ENCODE measurements around the gene EPHB1.

GRCh38 chr3:135197246-135197645 is 402.2 kb downstream of the EPHB1 start:
- TF ChIP-seq EZH2 (IDR thresholded peaks at IDR 0.05; ENCODE audit: insufficient read depth, poor library complexity, severe bottlenecking) (no peak), EZH2phosphoT487 (IDR thresholded peaks at IDR 0.05; ENCODE audit: insufficient read depth, low read depth) (no peak)
